Mesenteric fat pad (tissue), 1 donor: ENCODE results near the gene CGAS. TPM values are rescaled to one million over a fixed set of nuclear protein-coding genes. Genes with fewer than 3 reads are reported as not detected.
A peak's percentile ranks its signal among the peaks of the same experiment; 100 is the strongest.

Experiments
- DNase-seq: peaks from one replicate; pipeline ENCODE4 v3.0.0-alpha.2; 2020; ENCODE audit warnings: low spot score
- long read RNA-seq: library from polyadenylated mRNA; unstranded; transcript quantifications from one replicate; pipeline ENCODE4 v2.0.0, GENCODE V29; 2020
- total RNA-seq: library from RNA; stranded (reverse); fragmentation: NEBNext Ultra II Directional; extraction: Animal tissue kit (Norgen Biotek cat#: 25700); gene quantifications from one replicate; pipeline ENCODE4 v1.2.1, GENCODE V29; 2021
- donor health status: DM: yes; HTN: yes; CAD: no.

The CGAS gene
- 6.0 TPM for total RNA-seq
- long read RNA-seq, transcript CGAS-201 (5 exons, 3,182 nt) = major isoform, 8 of 12 reads
- long read RNA-seq, partial matches to known transcripts = 0 of 12 reads
- long read RNA-seq, other reads (novel, unspliced or antisense) = 4 of 12 reads

DNA sequence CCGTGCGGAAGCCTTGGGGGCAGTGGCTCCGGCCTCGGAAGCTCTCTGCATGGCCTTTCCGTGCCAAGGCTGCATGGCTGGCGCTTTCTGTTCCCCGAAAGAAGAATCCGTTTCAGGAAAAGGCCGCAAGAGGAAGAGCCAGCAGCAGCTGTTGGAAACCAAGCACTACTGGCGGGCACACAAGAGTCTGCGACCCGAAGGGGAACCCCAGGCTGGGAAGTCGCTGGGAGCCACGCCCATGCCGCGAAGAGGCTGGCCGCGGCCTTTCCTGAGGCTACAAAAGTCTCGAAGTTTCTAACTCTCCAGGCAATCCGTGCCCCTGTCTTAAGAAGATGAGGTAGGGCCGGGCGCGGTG, at the start of gene CGAS:
Gene CGAS, minus strand, starts transcription at position 191 of the 355 bp plus-strand sequence. Its CDS starts 116 bp downstream, at position 75.
- peak; percentile 94 for DNase-seq

DNA sequence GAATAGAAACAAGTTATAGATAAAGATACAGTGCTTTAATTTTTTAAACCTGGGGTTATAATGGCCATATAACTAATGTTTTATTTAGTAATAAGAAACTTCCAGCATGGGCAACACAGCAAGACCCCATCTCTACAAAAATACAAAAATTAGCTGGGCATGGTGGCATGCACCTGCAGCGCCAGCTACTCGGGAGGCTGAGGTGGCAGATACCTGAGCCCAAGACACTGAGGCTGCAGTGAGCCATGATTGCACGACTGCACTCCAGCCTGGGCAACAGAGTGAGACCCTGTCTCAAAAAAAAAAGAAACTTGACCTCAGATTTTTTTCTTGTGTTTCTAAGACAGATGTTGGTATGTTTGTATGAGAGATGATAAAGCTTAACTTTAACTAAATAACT, 45.8 kb upstream of the CGAS start:
- DNase-seq = no peak

DNA sequence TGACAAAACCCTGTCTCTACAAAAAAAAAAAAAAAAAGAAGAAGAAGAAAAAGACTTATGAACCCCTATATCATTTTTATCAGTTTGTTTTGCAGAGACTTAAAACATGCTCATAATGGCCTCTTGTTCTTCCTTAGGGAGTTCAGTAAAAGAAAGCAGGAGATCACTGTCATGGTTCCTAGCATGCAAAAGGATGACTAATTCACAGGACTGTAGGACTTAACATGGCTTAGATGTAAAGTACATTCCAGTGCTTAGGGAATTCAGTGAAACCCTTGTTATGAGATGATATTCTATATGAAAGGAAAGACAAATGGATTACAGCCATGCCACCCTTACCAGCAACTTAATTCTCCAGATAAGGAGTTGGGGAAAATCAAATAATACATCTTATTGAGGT, 39.3 kb upstream of the CGAS start:
- DNase-seq = no peak

DNA sequence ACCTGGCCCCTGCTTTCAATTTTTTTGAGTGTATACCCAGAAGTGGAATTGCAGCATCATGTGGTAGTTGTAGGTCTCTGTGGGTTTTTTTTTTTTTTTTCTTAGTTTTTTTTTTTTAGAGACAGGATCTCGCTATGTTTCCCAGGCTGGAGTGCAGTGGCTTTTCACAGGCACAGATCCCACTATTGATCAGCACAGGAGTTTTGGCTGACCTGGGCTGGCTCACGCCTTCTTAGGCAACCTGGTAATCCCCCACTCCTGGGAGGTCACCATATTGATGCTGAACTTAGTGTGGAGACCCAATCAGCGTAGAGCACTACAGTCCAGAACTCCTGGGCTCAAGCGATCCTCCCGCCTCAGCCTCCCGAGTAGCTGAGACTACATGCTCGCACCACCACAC, 35.4 kb upstream of the CGAS start:
- no peak for DNase-seq

DNA sequence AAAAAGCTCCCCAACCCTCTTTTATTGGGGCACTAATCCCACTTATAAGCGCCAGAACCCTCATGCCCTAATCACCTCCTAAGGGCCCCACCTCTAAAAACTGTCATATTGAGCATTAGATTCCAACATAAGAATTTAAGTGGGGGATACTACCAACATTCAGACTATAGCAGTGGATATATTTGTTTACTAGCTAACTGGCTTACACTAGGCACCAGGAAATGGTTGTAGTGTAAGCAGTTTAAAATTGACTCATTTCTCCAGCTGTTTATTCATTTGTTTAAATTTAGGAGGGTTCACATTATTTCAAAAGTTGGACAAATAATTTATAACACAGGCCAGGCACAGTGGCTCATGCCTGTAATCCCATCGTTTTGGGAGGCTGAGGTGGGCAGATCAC, 32.3 kb upstream of the CGAS start:
- DNase-seq = no peak

DNA sequence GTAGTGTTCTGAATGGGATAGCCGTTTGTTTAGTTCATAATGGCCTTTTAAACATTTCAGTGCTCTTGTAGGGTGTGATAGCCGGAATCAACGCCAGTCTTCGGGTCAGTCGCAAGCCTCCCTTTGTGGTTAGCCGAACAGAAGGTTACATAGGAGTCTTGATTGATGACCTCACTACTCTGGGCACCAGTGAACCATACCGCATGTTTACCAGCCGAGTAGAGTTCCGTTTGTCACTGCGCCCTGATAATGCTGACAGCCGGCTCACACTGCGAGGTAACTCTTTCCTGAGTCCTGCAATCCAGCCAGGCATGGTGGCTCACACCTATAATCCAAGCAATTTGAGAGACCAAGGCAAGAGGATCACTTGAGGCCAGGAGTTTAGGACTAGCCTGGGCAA, 29.9 kb upstream of the CGAS start:
- no peak for DNase-seq

DNA sequence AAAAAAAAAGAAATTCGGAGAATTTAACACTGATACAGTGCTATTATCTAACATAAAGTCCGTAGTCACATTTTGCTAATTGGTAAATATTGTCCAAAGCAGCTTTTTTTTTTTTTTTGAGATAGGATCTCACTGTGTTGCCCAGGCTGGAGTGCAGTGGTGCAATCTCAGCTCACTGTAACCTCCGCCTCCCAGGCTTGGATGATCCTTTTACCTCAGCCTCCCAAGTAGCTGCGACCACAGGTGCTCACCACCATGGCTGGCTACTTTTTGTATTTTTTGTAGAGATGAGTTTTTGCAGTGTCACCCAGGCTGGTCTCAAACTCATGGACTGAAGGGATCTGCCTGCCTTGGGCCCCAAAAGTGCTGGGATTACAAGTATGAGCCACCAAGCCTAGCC, 25.3 kb upstream of the CGAS start:
- no peak for DNase-seq

DNA sequence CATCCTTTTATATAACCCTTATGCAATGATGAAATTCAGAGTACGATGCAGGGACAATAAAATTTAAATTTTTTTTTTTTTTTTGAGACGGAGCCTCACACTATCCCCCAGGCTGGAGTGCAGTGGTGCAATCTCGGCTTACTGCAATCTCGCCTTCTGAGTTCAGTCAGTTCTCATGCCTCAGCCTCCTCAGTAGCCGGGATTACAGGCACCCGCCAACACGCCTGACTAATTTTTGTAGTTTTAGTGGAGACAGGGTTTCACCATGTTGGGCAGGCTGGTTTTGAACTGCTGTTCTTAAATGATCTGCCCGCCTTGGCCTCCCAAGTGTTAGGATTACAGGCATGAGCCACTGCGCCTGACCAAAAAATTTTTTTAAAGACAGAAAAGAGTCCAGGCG, 24.6 kb upstream of the CGAS start:
- DNase-seq = no peak

DNA sequence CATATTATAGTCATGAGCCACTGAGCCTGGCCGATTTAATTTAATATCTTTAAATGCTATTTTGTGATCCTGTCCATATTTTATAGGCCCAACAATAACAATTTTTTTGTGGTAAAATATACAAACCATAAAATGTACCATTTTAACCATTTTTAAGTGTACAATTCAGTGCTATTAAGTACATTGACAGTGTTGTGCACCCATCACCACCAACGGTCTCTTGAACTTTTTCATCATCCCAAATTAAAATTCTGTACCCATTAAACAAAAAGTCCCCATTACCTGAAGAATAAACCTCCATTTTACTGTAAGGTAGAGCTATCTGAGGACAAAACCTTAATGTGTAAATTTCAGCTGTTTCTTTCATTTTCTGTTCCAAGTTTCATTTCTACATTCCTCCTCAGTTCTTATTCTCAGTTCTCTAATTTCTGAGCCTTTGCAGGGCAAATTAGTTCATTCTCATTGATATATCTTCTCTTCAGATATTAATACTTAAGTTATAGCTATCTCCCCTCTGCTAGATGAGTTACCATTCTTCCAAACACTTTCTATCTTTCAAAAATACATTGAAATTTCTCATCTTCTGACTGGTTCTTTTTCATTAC, 19.7 kb upstream of the CGAS start:
- DNase-seq = no peak

DNA sequence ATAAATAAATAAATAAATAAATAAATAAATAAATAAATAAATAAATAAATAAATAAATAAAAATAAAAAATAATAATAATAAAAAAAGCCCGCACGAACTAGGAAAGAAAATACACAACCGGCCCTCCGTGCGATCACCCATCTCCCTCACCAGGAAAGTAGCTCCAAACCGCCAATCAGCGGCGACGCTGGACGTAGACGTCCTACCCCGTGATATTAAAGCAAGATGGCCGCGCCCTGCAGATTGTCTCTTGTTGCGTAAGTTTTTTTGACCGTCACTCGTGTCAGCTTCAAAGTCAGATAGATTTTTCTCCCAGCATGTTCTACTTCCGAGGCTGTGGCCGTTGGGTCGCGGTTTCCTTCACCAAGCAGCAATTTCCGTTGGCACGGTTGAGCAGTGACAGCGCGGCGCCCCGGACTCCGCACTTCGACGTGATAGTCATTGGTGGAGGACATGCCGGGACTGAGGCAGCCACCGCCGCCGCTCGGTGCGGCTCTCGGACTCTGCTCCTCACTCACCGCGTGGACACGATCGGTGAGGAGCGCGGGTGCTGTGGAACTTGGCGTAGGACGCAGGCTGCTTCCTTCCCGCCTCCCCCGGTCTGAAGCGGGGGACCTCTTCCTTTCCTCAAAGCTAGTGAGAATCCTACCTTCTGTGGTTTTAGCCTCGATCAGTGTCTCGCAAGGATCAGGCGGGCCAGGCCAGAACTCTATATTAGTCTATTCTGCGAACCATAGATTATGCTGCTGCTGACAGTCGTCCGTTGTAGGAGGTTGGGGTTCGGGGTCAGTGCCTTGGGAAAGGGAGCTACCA, 9.6 kb upstream of the CGAS start, which contains the start of gene MTO1:
Gene MTO1, plus strand, starts transcription at position 201 of the 814 bp plus-strand sequence. Its CDS starts 118 bp downstream, at position 319.
- DNase-seq = peak; percentile 96

DNA sequence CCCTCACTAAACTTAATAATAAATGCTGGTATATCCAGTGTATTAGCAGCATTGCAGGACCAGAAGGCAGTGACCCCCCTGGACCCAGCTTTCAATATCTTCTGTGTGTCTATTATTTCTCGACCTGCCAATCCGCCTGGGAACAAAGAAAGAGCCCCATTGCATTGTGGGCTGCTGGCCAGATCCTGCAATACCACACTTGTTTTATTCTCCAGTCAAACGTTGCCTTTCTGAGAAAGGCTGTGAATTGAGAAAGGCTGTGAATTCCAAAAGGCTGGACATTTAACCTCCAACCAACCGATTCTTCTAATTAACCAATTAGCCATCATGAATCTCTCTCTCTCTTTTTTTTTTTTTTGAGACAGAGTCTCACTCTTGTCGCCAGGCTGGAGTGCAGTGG, 8.0 kb upstream of the CGAS start:
- DNase-seq = no peak

DNA sequence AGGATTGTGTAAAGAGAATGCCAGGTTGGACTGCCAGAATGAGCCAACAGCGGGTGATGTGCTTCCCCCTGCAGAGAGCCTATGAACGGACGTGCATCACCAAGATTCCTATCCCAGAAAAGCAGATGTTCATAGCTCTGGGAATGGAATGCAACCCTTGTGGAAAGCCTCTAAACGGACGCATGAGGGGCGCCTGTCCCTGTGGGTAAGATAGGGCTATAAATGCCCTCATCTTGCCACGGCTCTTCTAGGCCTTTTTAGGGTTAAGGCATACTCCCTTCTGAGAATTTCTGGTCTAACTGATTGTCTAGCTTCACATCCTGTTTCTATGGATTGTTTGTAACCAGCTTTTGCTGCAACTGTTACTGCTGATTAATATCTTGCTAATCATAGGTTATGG, 7.4 kb upstream of the CGAS start:
- peak; percentile 51 for DNase-seq

DNA sequence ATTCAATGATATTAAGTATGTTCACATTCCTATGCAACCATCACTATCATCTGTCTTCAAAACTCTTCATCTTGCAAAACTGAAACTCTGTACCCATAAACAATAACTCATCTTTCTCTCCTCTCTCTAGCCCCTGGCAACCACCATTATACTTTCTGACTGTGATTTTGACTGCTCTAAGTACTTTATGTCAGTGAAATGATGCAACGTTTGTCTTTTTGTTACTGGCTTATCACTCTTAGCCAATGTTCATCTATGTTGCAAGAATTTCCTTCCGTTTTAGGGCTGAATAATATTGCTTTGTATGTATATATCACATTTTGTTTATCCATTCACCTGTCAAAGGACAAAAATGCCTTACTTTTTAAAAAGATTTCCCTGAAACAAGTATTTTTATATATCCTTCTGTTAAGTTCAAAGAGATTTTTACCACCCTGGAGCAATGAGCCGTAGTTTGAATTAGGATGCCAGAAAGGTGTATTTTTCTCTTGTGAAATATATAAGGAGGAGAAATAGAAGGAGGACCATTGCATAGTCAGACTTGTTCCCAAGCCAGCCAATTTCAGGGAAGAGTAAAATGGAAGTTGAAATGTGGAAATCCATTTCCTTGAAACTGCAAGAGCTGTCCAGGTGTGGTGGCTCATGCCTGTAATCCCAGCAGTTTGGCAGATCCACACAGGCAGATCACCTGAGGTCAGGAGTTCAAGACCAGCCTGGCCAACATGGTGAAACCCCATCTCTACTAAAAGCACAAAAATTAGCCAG, 4.0 kb upstream of the CGAS start:
- DNase-seq = peak; percentile 9

DNA sequence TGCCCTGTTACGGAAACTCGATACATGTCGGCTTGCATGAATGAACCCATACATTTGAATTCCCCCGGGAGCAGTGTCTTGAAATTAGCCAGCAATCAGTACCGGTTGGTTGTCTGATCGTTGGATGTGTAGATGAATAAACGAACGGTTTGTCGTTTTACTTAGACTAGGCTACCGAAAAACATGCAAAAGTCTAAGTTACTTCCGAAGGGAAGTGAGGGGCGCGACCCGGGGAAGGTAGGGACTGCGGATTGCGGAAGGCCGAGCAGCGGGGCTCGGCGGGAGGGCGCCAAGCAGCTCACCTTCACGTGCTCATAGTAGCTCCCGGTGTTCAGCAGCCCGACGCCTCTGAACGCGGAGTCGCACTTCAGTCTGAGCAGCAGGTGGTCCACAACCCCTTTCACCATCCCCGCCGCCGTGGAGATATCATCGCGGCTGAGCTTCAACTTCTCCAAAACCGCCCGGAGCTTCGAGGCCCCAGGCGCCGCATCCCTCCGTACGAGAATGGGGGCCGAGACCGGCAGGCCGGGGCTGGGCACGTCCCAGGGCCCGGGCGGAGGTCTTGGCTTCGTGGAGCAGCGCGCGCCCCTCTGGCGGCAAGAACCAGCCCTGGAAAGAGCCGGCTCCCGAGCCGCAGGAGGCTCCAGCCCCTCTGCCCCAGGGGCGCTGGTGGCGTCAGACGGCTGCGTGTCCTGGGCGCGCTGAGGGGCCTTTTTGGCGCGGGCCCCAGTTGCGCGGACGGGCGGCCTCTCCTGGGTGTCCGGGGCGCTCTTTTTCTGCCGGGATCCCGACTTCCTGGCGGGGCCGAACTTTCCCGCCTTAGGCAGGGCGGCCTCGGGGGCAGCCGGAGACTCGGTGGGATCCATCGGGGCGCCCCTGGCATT, 632 bp downstream of the CGAS start:
- peak; percentile 90 for DNase-seq

DNA sequence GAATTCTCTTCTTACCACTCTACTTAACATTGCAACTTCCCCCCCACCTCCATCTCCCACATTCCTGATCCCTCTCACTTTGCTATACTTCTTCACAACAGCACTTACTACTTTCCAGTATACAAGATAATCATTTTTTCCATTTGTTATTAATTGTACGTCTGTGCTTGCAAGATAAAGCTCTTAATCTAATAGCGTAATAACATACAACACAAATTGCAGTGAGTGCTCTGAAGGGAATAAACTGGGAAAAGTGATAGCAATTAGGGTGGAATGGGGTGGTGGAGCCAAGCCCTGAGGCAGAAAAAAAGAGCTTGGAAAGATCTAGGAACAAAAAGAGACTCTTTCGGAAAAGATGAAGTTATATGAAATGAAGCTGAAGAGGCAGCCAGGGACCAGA, 8.5 kb downstream of the CGAS start:
- DNase-seq = no peak

DNA sequence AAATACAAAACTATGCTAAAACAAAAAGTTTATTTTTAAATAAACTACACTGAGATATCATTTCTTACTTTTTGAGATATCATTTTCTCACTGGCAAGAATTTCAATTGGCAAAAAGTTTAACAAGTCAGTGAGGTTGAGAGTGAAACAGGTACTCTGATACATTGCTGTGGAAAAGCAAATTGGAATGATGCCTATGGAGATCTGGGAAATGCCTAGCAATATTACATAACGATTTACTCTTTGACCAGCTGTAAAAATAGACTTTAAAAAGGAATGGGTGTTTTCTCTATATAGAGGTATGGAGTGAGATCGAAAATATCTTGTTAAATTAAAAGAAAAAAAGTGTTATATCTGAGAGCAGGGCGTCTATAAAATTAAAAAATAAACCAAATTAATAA, 16.9 kb downstream of the CGAS start:
- DNase-seq = no peak

DNA sequence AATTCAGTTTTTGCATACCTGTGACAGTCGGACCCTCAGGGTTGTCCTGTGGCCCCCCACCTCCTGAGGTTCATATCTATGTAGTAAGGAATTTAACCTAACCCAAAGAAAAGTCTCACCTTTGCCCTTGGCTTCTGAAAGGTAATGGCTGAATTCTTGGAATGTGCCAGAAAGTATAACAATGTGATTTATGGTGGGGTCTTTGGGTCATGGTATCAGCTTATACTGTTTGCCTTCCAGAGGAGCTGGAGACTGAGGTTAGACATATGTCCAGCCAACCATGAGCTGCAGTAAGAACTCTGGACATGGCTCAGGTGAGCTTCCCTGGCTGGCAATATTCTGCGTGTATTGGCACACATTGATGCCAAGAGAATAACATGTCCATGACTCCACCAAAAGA, 30.6 kb downstream of the CGAS start:
- DNase-seq = no peak

DNA sequence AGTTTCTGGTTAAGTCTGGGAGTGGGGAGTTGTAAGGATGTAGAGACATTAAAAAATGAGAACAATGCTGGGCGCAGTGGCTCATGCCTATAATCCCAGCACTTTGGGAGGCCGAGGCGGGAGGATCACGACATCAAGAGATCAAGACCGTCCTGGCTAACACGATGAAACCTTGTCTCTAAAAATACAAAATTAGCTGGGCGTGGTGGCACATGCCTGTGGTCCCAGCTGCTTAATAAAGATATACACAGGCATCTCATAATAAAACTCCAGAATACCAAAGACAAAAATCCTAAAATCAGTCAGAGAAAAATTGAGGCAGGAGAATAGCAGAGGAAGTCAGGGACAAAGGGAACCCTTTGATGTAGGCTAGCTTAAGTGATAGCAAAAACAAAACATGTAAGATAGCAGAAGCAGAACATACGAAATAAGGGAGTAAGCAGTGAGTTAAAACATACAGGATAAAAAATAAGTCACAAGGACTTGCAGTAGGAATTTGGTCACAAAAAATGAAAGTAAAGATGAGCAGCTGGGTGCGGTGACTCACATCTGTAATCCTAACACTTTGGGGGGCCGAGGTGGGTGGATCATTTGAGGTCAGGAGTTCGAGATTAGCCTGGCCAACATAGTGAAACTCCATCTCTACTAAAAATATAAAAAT, 33.9 kb downstream of the CGAS start:
- DNase-seq = no peak

DNA sequence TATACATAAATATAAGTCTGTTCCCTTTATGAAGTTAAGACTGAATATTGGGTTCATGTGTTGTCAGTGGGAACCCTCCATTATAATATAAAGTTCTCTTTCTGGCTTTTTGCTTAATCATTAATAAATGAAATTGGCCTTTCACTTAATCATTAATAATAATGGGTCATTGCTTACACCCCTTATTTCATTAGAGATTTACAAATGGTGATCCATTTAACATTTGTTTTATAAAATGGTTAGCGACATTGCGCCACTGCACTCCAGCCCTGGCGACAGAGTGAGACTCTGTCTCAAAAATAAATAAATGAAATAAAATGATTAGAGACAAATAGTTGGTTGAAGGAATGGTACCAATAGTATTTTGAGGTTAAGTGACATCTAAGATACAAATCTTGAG, 39.0 kb downstream of the CGAS start:
- DNase-seq = no peak

DNA sequence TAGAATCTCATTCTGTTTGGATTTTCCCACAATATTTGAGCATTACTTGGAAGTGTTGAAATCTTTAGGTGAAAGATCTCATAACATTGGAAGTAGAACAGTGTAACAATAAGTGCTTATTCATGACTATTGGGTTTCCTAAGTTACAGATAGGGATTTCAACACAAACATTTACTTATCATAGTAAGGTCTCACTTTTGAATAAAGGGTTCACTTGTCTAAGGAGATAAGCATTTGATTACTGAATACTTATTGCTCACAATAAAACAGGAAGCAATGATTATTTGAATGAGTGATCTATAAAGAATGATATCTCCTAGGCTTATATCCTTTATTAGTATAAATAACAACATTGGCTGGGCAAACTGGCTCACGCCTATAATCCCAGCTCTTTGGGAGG, 42.7 kb downstream of the CGAS start:
- no peak for DNase-seq
